ENCODE data around the gene CDK17. TPM values are rescaled to one million over a fixed set of nuclear protein-coding genes. Genes with fewer than 3 reads are reported as not detected.

Gene CDK17
- total and polyA plus RNA-seq, 2 of the 8 experiments (the other 6 are each of a cell fraction or from before 2014, with no cell fraction given), result 5.8 to 20.0 TPM

DNA sequence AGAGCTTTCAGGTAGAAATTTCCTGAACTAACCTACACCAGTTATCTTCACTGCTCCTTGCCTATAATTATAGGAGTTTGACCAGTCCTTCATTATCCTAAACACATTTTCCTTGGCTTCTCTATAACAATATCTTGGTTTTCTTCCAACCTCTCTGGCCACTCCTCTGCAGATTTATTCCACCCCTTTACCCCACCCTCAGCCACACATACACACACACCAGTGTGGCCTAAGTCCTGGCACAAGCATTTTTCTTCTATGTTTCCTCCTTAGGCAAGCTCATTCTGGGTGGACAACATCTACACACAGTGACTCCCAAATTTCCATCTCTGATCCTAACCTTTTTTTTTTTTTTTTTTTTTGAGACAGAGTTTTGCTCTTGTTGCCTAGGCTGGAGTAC is 25.1 kb downstream of the CDK17 start:
- Histone ChIP-seq H3K23me2 (ENCODE audit: low read depth, low read length) (no peaks in the 10 kb centered on the region; the same call in 1 of the 2 replicates), H2AK5ac (ENCODE audit: low read depth, low read length) (no peak overlapping the region), H3K27me3 (replicated peaks in 1 of 4; ENCODE audit: control insufficient read depth in 3 of 4, extremely low read depth in 1 of 4, insufficient read depth in 3 of 4, low read length in 3 of 4) (no peaks in the 10 kb centered on the region), H3K4ac (replicated peaks; ENCODE audit: insufficient read length, low read depth, low read length) (no peak overlapping the region), H3K9me3 (ENCODE audit: insufficient read depth in 2 of 2, low read depth in 1 of 2, low read length in 1 of 2) (peaks cover 0 to 4% of the 10 kb centered on the region in 2 experiments; a peak in 1 of 4 replicates), H4K91ac (replicated peaks; ENCODE audit: insufficient read length, low read length) (no peak overlapping the region), H4K8ac (ENCODE audit: extremely low read depth, insufficient read depth, low read length) (no peak overlapping the region), H2BK120ac (replicated peaks; ENCODE audit: low read depth, low read length) (no peak overlapping the region), H3K4me1 (replicated peaks in 1 of 4; ENCODE audit: control insufficient read depth in 3 of 4, insufficient read depth in 4 of 4, low read length in 3 of 4) (peaks cover 0 to 7% (median under 1%) of the 10 kb centered on the region in 4 experiments; a peak in 2 of 7 replicates), H3K14ac (ENCODE audit: insufficient read length) (no peak overlapping the region), H2BK12ac (ENCODE audit: low read depth, low read length) (no peak overlapping the region), H2BK20ac (ENCODE audit: low read length) (no peak overlapping the region), H2BK5ac (ENCODE audit: low read depth, low read length) (no peak overlapping the region), H3K79me1 (ENCODE audit: low read depth, low read length) (no peaks in the 10 kb centered on the region; the same call in none of the 2 replicates), H3K23ac (ENCODE audit: insufficient read length) (no peak overlapping the region), H3K4me3 (ENCODE audit: extremely low read depth in 1 of 4, insufficient read depth in 2 of 4, low read depth in 3 of 4, low read length in 4 of 4) (no peak overlapping the region), H3K27ac (ENCODE audit: low read depth, low read length) (no peak overlapping the region), H4K20me1 (replicated peaks in 1 of 2; ENCODE audit: control insufficient read depth in 1 of 2, insufficient read depth in 2 of 2, low read length in 2 of 2) (peaks cover 0 to 2% of the 10 kb centered on the region in 2 experiments), H3K79me2 (ENCODE audit: control insufficient read depth in 1 of 2, insufficient read depth in 2 of 2, low read length in 2 of 2) (peaks cover 0 to 75% of the 10 kb centered on the region in 2 experiments; a peak in 3 of 4 replicates), H2BK15ac (ENCODE audit: low read length) (no peak overlapping the region), H3K4me2 (ENCODE audit: insufficient read depth in 1 of 2, low read depth in 2 of 2, low read length in 2 of 2) (no peak overlapping the region), H3K36me3 (ENCODE audit: control insufficient read depth in 2 of 4, insufficient read depth in 4 of 4, low read length in 3 of 4) (0 out of 8 replicates have a peak, but pooled peaks cover 0 to 2% (median 0%) of the 10 kb centered on the region in 4 experiments), H3K18ac (ENCODE audit: extremely low read depth, low read length) (no peak overlapping the region), H3K9ac (replicated peaks in 1 of 4; ENCODE audit: extremely low read depth in 1 of 4, low read depth in 3 of 4, low read length in 3 of 4) (no peak overlapping the region), H2AFZ (ENCODE audit: low read length) (no peak overlapping the region), H4K5ac (ENCODE audit: insufficient read length, low read depth, low read length) (no peak overlapping the region), H3K56ac (replicated peaks; ENCODE audit: insufficient read length, low read depth, low read length) (no peak overlapping the region)
- TF ChIP-seq SIN3A (conservative IDR thresholded peaks at IDR 0.05 in 1 of 2, IDR thresholded peaks at IDR 0.05 in 1 of 2; ENCODE audit: low read depth in 1 of 2, low read length in 2 of 2) (no peak), SIRT6 (IDR thresholded peaks at IDR 0.05; ENCODE audit: low read length) (no peak), CHD1 (IDR thresholded peaks at IDR 0.05; ENCODE audit: low read depth, low read length) (no peak), RAD21 (IDR thresholded peaks at IDR 0.05 in 1 of 2, conservative IDR thresholded peaks at IDR 0.05 in 1 of 2; ENCODE audit: low read depth in 2 of 2, low read length in 2 of 2) (no peak), EGR1 (IDR thresholded peaks at IDR 0.05; ENCODE audit: borderline replicate concordance, low read depth, low read length) (no peak), CHD2 (IDR thresholded peaks at IDR 0.05; ENCODE audit: low read length) (no peak), TAF7 (optimal IDR thresholded peaks at IDR 0.05; ENCODE audit: borderline replicate concordance, low read depth, low read length) (no peak), ZNF274 (IDR thresholded peaks at IDR 0.05; ENCODE audit: borderline replicate concordance, extremely low read depth, low read length) (no peak)
- DNase-seq (ENCODE audit: low read depth in 1 of 2, low spot score in 2 of 2) (no peak), FAIRE-seq (no peak)
- POLR2A ChIA-PET (ENCODE audit: partially characterized antibody), result interaction anchor here (0.6 kb wide), 1 partner anchor 936 kb away, joined by 3 read pairs; no protein-coding TSS in a partner anchor
- CTCF ChIA-PET (ENCODE audit: partially characterized antibody), result interaction anchor here (1.1 kb wide), 1 partner anchor 62 kb away, joined by 3 read pairs; no protein-coding TSS in a partner anchor
